Hematopoietic multipotent progenitor cell treated with erythropoietin and hydrocortisone succinate and interleukin-3 and kit ligand, for 4 days (in vitro differentiated cells): Measurements from ENCODE around the gene ACOT9.
"Not testable (repeated sequence)": the region's sequence is repeated elsewhere in the genome, so short reads cannot be mapped to it uniquely, and the experiment has no call there.

Experiments used
- DNase-seq: peaks from one replicate; pipeline ENCODE4 v3.0.0-alpha.2; 2015

The ACOT9 gene

DNA sequence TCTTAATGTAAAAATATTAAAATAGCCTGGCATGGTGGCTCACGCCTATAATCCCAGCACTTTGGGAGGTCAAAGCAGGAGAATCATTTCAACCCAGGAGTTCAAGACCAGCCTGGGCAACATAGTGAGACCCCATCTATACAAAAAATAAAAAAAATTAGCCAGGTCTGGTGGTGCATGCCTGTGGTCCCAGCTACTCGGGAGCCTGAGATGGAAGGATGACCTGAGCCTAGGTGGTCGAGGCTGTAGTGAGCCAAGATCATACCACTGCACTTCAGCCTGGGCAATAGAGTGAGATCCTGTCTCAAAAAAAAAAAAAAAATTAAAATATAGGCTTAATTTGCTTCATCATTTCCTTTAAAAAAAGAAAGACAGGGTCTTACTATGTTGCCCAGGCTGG lies 66.6 kb downstream of the ACOT9 start:
- DNase-seq: not testable (repeated sequence)

DNA sequence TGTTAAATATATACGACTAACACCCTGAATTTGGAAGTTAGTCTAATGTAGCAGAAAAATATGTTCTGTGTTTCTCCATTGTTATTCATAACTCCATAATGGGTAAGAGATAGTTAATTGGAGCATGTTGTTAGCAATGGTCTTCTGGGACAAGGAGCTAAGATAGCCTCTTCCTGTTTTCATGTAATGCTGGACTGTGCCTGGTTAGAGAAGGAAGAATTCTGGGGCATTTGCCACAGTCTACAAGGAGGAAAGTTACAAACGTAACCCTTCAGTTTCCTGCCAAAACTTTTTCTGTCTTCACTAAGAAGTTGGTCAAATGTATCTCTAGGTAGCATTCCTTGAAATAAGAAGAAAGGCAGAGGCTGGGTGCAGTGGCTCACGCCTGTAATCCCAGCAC lies 70.0 kb downstream of the ACOT9 start:
- DNase-seq: no peak

DNA sequence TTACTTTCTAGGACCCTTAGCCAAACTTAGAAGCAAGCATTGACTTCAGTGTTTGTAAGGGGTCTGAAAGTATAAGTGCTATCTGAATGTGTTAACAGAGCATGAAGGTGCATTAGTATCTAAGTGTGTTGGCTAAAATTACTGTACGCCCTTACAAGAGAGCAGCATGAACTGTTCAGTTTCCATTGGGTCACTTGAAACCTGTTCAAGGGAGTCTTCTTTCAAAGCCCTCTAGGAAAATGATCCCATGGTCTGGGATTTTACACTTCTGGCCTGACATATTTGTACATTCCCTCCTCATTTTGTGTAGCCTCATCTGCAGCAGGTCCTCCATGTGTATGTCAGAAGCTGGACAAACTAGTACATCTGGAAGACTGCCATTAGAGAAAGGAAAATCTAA lies 72.5 kb downstream of the ACOT9 start:
- no peak for DNase-seq

DNA sequence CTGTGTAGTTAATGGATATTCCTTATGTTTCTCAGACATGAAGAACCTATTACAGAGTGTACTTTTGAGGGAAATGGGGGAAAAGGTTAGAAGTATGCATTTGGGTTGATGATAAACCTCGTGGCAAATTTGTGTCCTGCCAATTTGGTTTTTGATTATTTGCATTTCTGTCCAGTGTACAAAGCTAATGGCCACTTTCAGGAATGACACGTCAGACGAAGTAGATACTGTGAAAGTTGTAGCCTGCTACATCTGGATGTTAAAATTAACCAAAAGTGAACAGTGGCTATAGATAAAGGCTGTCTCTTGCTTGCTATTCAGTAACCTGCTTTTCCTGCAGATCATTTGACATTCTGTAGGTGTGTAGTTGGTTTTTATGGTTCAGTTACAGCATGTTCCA lies 74.7 kb downstream of the ACOT9 start:
- DNase-seq: peak; percentile 17

DNA sequence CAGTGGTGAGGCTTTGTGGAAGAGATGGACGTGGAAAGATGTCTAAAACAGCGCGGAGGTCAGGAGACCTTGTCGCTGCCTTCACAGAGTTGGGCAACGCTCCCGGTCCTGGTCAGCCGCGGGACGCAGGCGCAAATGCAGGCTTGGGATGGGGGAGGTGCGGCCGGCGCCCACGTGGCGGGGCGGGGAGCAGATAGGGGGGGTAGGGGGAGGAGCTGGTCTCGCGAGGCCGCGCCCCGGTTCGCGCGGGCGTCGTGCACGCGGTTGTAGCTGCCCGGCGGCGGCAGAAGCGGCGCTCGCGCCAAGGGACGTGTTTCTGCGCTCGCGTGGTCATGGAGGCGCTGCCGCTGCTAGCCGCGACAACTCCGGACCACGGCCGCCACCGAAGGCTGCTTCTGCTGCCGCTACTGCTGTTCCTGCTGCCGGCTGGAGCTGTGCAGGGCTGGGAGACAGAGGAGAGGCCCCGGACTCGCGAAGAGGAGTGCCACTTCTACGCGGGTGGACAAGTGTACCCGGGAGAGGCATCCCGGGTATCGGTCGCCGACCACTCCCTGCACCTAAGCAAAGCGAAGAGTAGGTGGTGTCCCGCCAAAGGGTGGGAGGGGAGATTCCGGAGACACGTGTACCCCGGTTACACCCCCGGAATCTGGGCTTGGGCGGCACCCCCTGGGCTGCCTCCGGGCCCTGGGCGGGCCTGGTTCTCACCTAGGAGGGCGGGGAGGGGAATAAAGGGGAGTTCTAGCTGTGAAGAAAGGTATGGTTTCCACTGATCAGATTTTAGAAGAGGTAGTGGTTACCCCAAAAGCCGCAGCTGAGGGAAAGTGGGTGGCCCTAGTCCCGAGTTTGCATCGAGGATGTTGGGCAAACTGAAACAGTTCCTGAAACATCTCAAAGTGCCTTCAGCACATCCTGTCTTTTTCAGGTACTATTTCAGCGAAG lies 75.6 kb downstream of the ACOT9 start, which contains the start of gene PRDX4:
Gene PRDX4, plus strand, starts transcription at position 255 of the 939 bp plus-strand sequence. Its CDS starts 78 bp downstream, at position 333.
- peak; percentile 93 for DNase-seq

DNA sequence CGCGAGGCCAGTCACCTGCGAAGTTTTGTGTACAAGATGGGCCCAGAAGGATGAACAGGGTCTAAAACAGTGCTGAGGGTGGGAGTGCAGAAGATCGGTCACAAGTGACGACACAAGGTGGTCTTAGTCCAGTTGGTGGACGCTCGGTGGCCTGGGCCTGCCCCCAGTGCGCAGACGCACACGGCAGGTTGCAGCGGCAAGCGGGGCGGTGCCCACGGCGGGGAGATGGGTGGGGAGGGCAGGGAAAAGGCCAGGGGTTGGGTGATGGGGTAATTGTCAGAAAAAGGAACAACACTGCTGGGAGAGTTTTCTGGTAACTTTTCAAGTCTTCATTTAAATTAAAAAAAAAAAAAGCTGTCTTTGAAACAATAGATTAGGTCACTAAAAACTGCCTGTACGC lies 76.8 kb downstream of the ACOT9 start:
- DNase-seq: peak; percentile 17

DNA sequence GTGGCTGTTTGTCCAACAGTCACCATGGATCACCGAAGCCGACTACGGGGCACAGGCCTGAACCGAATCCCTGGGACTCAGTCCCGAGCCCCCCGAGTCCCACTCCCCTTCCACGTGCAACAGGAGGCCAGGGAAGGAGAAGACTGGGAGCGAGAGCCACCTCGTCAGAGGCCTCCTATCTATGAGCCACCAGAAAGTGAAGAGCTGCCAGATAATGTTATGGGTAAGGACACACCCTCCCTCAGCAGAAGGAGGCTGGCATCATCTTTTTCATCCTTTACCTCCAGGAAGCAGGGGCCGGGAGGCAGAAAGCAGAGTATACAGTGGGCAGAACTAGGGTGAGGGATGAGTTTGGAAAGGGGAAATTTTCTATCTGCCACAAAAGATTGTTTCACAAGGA lies 78.6 kb downstream of the ACOT9 start:
- peak; percentile 41 for DNase-seq

DNA sequence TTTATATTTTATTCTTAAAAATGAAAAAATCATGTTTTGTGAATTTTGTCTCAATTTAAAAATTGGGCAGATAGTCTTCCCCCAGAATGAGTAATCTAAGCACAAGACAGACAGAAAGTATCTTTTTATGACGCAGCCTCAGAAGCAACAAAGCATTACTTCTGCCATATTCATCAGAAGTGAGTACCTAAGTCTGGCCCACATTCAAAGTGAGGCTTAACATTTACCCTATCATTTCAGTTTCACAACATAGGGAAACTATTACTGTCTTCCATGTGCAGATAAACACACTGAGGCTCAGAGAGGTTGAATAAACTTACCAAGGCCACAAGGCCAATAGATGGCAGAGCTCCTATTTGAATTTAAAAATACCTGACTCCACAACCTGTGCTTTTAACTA lies 80.2 kb downstream of the ACOT9 start:
- no peak for DNase-seq

DNA sequence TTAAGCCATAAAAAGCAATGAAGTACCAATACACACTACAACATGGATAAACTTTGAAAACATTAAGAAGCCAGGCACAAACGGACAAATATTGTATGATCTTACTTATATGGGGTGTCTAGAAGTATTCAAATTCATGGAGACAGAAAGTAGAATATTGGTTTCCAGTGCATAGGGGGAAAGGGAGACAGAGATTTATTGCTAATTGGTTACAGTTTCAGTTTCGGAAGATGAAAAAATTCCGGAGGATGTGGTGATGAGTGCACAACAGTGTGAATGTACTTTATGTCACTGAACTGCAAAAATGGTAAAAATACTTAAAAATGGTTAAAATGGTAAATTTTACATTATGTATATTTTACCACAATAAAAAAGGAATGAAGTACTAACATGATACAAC lies 80.9 kb downstream of the ACOT9 start:
- no peak for DNase-seq

DNA sequence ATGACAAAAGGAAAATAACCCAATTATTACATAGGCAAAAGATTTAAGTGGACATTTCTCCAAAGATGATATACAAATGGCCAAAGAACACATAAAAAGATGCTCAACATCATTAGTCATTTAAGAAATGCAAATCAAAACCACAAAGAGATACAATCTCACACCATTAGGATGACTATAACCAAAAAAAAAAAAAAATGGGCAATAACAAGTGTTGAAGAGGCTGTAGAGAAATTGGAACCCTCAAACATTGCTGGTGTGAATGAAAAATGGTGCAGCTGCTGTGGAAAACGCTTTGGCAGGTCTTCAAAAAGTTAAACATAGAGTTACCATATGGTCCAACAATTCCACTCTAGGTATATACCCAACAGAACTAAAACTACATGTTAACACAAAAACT lies 81.4 kb downstream of the ACOT9 start:
- no peak for DNase-seq

DNA sequence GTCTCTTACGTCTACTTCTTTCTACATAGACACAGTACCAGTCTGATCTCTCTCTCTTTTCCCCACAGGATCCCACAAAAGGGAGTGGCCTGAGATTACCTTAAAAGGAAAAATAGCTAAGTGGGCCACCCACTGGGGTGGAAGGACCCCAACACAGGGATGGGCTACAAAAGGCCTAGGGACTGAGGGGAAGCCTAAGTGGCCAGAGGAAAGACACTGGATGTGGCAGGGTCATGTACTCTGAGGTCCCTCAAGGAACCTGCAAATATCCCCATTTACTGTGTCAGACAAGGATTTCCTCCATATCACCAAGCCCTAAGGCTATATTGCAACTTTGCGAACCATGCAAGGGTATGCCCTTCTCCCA lies 82.3 kb downstream of the ACOT9 start:
- DNase-seq: no peak

DNA sequence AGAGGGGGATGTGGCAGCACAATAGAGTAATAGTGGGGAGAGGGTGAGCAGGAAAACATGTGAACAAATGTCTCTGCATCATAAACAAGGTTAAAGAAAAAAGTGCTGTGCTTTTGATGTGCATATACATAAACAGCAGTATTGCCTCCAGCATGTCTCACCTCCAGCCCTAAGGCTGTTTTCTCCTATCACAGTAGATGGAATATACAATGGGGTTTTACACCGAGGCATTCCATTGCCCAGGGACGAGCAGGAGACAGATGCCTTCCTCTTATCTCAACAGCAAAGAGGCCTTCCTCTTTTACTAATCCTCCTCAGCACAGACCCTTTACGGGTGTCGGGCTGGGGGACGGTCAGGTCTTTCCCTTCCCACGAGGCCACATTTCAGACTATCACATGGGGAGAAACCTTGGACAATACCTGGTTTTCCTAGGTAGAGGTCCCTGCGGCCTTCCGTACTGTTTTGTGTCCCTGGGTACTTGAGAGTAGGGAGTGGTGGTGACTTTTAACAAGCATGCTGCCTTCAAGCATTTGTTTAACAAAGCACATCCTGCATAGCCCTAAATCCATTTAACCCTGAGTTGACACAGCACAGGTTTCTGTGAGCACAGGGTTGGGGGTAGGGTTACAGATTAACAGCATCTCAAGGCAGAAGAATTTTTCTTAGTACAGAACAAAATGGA lies 82.9 kb downstream of the ACOT9 start:
- DNase-seq: peak; percentile 16

DNA sequence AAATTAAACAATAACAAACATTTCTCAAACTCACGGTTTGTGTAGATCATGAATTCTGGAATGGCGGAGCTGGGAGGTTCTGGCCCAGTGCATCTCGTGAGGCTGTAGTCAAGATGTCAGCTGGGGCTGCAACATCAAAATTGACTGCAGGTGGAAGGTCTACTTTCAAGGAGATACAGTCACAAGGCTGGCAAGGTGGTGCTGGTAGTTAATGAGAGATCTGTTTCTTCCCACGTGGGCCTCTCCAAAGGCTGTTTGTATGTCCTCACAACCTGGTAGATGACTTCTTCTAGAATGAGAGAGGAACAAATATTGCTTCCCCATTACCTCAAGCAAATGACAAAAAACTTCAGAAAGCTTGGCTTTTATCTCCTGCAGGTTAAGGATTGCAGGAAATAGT lies 83.7 kb downstream of the ACOT9 start:
- DNase-seq: no peak

DNA sequence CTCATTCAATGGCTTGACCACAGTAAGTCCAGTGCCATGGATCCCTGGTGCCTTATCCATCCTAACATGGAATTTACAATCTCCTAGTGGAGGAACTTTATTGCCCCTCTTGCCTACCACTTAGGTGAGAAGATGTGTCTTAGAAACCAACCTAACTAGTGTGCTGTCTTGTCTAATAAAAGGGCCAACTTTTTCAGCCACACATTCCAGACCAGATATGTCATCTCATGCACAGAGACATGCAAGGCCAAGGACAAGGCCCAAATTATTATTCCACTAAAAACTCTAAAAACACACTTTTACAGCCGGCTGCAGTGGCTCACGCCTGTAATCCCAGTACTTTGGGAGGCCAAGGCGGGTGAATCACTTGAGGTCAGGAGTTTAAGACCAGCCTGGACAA lies 86.4 kb downstream of the ACOT9 start:
- no peak for DNase-seq

DNA sequence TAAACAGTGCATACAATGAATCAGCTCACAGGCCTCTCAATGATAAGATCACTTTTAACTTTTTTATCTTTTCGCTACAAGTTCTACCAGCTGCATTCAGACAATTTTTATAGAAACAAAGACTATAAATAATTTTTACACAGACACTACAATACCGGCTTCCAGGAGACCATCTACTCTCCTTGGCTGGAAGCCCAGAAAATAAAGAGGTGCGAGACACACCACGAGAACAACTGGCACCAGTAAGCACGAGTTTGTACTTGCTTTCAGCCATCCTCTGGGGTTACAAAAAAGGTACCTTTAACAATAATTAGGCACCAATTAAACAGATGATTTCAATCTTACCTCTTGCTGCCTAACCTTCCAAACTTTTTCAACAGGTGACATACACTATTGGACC lies 87.0 kb downstream of the ACOT9 start:
- peak; percentile 36 for DNase-seq
